MCF 10A (cell line): Measurements from ENCODE around the gene CCDC167. TPM values are rescaled to one million over a fixed set of nuclear protein-coding genes. Genes with fewer than 3 reads are reported as not detected.

Experiments
- BruUV-seq: library from RNA; stranded (reverse); fragments of 400-500 nt; replicated peaks from 2 replicates; lab custom pipeline; 2021; lab: Mats Ljungman, UMichigan
- CTCF ChIA-PET: fragments of 300-600 bp; sonication (Branson Sonifier 250); formaldehyde crosslinking; extraction: SDS; loops from one replicate; lab custom pipeline; 2021; ENCODE audit warnings: antibody characterized with exemption, inconsistent platforms; lab: Yijun Ruan, JAX
- POLR2A ChIA-PET: fragments of 300-600, 350-650 bp; sonication (Branson Sonifier 250); formaldehyde crosslinking; extraction: SDS; loops from one replicate; lab custom pipeline; 2020; ENCODE audit warnings: antibody characterized with exemption, inconsistent platforms; lab: Yijun Ruan, JAX
- DNase-seq: peaks from one replicate; pipeline ENCODE4 v3.0.0-alpha.2; 2018; ENCODE audit not compliant: unreplicated experiment
- H3K27ac Mint-ChIP-seq: one replicate; pipeline ENCODE4 v1.8.0; 2022; ENCODE audit warnings: mild to moderate bottlenecking, low read depth, mixed read lengths; ENCODE audit not compliant: unreplicated experiment
- H3K27me3 Mint-ChIP-seq: one replicate; pipeline ENCODE4 v1.8.0; 2022; ENCODE audit warnings: mixed read lengths; ENCODE audit not compliant: insufficient read depth, unreplicated experiment
- H3K36me3 Mint-ChIP-seq: one replicate; pipeline ENCODE4 v1.8.0; 2022; ENCODE audit warnings: mild to moderate bottlenecking, moderate library complexity, mixed read lengths; ENCODE audit not compliant: insufficient read depth, unreplicated experiment
- H3K4me1 Mint-ChIP-seq: one replicate; pipeline ENCODE4 v1.8.0; 2022; ENCODE audit warnings: mixed read lengths; ENCODE audit not compliant: insufficient read depth, unreplicated experiment
- H3K4me3 Mint-ChIP-seq: one replicate; pipeline ENCODE4 v1.8.0; 2022; ENCODE audit warnings: mild to moderate bottlenecking, moderate library complexity, mixed read lengths; ENCODE audit not compliant: unreplicated experiment
- H3K9me3 Mint-ChIP-seq: one replicate; pipeline ENCODE4 v1.8.0; 2022; ENCODE audit warnings: mixed read lengths; ENCODE audit not compliant: unreplicated experiment
- intact Hi-C: fragments of 100-400 bp; cut with micrococcal nuclease; formaldehyde crosslinking; loops from 2 replicates; pipeline ENCODE4 v1.14.1; 2022
- total RNA-seq: library from RNA; stranded (reverse); gene quantifications from 2 replicates; pipeline ENCODE4 v1.2.3, GENCODE V29; 2022
- TF ChIP-seq, protein P1 (sequence below): fragments of 200-600 bp; IDR thresholded peaks from one replicate; pipeline ENCODE4 v1.8.0; 2022; ENCODE audit warnings: antibody characterized with exemption, mild to moderate bottlenecking; ENCODE audit not compliant: unreplicated experiment

CCDC167 gene
- total RNA-seq, 1 experiment from 2014 or later = 24.4 TPM

DNA sequence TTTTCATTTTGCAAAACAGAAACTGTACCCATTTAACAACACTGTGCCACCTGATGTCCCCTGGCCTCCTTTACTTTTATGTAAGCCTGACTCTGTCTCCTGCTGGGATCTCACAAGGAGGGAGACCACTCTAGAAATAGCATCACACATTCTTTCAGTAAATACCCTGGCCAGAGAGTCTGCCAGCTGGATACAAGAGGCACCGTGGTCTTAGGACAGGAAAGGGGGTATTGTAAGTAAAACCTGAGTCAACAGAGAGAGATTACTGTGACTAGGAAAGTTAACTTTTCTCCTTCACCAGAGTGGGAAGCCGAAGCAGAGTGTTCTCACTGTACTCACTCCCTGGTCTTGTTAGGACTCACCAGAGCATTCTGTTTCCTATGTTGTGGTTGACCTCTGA lies 38.9 kb downstream of the CCDC167 start:
- DNase-seq = no peak
- Mint-ChIP-seq H3K27ac (no peak overlapping the region), H3K36me3 (peaks cover 50% of the 10 kb centered on the region), H3K9me3 (no peaks in the 10 kb centered on the region), H3K4me3 (no peak overlapping the region), H3K4me1 (no peaks in the 10 kb centered on the region), H3K27me3 (no peaks in the 10 kb centered on the region)
- TF ChIP-seq, protein P1, sequence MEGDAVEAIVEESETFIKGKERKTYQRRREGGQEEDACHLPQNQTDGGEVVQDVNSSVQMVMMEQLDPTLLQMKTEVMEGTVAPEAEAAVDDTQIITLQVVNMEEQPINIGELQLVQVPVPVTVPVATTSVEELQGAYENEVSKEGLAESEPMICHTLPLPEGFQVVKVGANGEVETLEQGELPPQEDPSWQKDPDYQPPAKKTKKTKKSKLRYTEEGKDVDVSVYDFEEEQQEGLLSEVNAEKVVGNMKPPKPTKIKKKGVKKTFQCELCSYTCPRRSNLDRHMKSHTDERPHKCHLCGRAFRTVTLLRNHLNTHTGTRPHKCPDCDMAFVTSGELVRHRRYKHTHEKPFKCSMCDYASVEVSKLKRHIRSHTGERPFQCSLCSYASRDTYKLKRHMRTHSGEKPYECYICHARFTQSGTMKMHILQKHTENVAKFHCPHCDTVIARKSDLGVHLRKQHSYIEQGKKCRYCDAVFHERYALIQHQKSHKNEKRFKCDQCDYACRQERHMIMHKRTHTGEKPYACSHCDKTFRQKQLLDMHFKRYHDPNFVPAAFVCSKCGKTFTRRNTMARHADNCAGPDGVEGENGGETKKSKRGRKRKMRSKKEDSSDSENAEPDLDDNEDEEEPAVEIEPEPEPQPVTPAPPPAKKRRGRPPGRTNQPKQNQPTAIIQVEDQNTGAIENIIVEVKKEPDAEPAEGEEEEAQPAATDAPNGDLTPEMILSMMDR = no peak
- BruUV-seq = no TSS peak
- intact Hi-C loops = no loop called here
- POLR2A ChIA-PET = no interaction called here
- CTCF ChIA-PET = interaction anchor here (0.7 to 1.5 kb wide), 3 partner anchors 10 to 83 kb away, joined by 3 to 8 read pairs (median 3); no protein-coding TSS in a partner anchor

DNA sequence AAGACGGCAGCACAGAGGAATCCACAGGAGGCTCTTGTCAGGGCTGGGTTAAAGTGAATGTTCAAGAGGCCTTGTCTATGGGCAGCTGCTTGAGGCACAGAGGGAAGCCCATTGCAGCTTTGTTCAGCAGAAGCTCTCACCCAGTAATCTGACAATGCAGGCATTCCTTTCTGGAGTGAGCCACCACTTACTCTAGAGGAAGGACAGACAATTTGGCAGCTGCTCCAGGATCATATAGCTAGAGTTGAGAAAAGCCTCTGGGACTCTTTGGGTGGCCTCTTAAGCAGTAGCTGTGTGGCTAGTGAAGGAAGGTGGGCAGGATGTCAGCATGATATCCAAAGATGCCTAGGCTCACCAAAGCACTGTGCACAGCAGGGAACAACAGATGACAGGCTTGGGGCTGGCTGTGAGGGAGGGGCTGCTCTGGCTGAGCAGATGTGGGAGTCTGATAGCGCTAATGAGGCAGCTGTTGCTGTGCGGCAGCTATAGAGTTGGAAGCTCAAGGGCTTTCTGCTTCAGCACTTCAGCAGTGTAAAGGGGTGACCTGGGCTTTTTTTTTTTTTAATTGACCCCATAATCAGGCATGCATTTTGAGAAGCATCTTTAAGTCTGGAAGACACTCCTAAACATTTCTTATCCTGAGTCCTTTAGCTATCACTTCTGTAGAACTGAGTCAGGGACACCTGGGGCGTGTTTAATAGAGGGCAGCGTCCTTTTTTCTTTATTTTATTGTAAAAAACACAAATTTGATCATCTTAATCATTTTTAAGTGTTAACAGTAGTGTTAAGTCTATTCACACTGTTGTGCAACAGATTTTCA lies 39.5 kb downstream of the CCDC167 start:
- ChIA-PET POLR2A (no interaction called here), CTCF (interaction anchor here (0.6 to 1.5 kb wide), 4 partner anchors 11 to 82 kb away, joined by 3 to 8 read pairs (median 4); no protein-coding TSS in a partner anchor)
- H3K27me3 Mint-ChIP-seq = no peaks in the 10 kb centered on the region
- TF ChIP-seq, protein P1 = no peak
- peaks cover 54% of the 10 kb centered on the region for H3K36me3 Mint-ChIP-seq
- H3K9me3 Mint-ChIP-seq = no peaks in the 10 kb centered on the region
- no peak overlapping the region for H3K4me3 Mint-ChIP-seq
- DNase-seq = no peak
- no TSS peak for BruUV-seq
- intact Hi-C loops = no loop called here
- H3K27ac Mint-ChIP-seq = no peak overlapping the region
- no peaks in the 10 kb centered on the region for H3K4me1 Mint-ChIP-seq

DNA sequence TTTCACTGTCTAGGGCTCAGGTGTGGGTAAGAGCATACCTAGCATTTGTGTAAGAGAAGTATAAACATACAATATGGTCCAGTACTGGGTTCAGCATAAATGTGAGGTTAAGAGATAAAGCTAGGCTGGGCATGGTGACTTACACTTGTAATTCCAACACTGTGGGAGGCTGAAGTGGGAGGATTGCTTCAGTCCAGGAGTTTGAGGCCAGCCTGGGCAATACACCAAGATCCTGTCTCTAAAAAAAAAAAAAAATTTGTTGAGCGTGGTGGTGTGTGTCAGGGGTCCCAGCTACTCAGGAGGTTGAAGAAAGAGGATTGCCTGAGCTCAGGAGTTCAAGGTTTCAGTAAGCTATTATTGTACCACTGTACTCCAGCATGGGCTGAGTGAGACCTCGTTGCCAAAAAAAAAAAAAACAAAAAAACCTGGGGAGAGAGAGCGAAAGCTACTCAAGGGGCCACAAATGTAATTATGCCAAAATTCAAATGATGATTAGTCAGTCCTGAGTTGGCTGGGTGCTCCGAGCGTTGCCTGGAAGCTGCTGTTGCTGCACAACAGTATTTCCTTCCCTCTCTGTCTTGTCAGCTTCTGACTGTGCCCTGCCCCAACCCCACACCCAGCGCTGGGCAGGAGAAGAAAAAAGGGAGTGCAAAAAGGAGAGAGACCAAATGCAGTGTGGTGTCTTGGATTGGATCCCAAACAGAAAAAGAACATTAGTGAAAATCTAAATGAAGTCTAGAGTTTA lies 42.7 kb downstream of the CCDC167 start:
- Mint-ChIP-seq H3K9me3 (no peaks in the 10 kb centered on the region), H3K4me1 (no peaks in the 10 kb centered on the region), H3K27ac (peak overlapping the region; percentile 2), H3K27me3 (no peaks in the 10 kb centered on the region), H3K36me3 (peaks cover 65% of the 10 kb centered on the region), H3K4me3 (no peak overlapping the region)
- CTCF ChIA-PET = interaction anchor here (0.6 to 0.8 kb wide), 6 partner anchors 11 to 870 kb away, joined by 3 to 5 read pairs (median 3); no protein-coding TSS in a partner anchor
- intact Hi-C loops = no loop called here
- peak; percentile 45 for DNase-seq
- TF ChIP-seq, protein P1 = no peak
- BruUV-seq = no TSS peak
- POLR2A ChIA-PET = interaction anchor here (1.0 kb wide), 1 partner anchor 18 kb away, joined by 3 read pairs; no protein-coding TSS in a partner anchor

DNA sequence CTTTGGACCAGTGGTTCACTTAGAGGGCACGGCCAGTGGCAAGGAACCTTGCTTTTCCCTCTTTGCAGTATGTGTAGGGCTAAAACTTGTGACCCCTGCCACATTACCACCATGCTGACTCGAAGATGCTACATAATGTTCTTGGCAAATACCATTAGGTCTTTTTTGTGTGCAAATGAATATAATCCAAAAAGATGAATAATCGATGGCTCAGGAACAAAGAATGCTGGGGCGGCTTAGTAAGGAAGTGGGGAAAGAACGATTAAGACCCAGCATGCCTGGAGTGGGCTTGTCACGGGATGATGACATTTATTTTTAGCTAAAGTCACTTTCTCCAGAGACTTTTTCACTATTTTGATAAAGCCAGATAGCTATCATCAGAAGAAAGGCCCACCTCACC lies 43.6 kb downstream of the CCDC167 start:
- Mint-ChIP-seq H3K27me3 (no peaks in the 10 kb centered on the region), H3K9me3 (no peaks in the 10 kb centered on the region), H3K4me1 (no peaks in the 10 kb centered on the region), H3K27ac (no peak overlapping the region), H3K36me3 (peaks cover 67% of the 10 kb centered on the region), H3K4me3 (no peak overlapping the region)
- ChIA-PET POLR2A (interaction anchor here (0.6 kb wide), 1 partner anchor 18 kb away, joined by 5 read pairs; no protein-coding TSS in a partner anchor), CTCF (interaction anchor here (0.6 to 1.8 kb wide), 4 partner anchors 11 to 29 kb away, joined by 3 to 7 read pairs (median 4); no protein-coding TSS in a partner anchor)
- TF ChIP-seq, protein P1 = no peak
- BruUV-seq = no TSS peak
- intact Hi-C loops = no loop called here
- DNase-seq = no peak
